NCI-H2196 treated with DMSO at 0.1 percent for 48 hours (cell line): ENCODE data around the gene LKAAEAR1.
"Not testable (repeated sequence)": the region's sequence is repeated elsewhere in the genome, so short reads cannot be mapped to it uniquely, and the experiment has no call there.

Experiments
- DNase-seq: peaks from one replicate; lab custom pipeline; 2025; ENCODE audit not compliant: unreplicated experiment; lab: John Stamatoyannopoulos, UW

LKAAEAR1 gene, protein sequence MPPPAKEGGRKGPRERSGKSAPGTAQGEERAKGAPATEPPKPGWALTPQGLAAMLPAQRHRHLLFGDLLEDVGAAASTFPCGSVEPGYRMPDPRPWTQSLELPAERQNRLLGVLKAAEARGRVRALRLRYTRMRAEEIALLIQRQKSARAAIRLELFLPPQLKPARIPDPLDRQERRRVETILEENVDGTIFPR

DNA sequence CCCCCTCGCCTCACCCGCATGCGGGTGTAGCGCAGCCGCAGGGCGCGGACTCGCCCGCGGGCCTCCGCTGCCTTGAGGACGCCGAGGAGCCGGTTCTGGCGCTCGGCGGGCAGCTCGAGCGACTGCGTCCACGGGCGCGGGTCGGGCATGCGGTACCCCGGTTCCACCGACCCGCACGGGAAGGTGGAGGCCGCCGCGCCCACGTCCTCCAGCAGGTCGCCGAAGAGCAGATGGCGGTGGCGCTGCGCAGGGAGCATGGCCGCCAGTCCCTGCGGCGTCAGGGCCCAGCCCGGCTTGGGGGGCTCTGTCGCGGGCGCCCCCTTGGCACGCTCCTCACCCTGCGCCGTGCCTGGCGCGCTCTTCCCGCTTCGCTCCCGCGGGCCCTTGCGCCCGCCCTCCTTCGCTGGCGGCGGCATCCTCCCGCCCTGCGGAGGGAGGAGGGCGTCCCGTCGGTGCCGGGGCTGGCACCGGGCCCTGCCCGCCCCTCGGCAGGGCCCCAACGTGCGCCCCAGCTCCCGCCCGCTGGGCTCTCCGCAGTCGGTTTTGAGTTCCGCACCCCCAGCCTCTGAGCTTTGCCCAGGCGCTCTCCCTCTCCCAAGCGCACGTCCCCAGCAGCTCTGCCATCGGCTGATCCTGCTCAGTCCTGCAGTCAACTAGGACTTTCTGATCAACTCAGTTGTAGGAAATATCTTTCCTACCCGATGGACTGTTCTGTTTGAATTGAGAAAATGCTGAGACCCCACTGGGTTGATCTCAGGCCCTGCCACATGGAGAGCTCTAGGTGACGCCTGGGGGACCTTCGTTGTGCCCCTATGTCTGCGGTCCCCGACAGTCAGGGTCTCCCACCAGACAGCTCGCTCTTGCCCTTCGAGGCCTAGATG lies at the start of gene LKAAEAR1:
Gene LKAAEAR1, minus strand, starts transcription at position 595 of the 881 bp plus-strand sequence. Its CDS starts 179 bp downstream, at position 416.
- no peak for DNase-seq

DNA sequence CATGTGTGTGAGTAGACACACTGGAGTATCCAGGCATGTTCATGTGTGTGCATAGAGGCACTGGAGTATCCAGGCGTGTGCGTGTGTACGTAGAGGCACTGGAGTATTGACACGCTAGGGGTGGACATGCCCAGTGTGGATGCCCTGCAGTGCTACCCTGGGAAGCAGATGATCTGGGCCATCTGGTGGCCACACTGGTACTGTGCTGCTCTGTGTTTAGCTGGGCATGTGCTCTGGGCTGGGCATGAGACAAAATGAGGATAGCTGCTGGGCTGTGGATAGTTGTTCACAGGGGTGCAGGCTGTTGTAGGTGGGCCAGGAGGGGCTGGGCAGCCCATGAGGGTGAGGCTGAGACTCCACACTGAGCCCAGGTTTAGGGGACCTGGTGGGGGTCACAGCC lies 47.2 kb upstream of the LKAAEAR1 start:
- DNase-seq, result no peak

DNA sequence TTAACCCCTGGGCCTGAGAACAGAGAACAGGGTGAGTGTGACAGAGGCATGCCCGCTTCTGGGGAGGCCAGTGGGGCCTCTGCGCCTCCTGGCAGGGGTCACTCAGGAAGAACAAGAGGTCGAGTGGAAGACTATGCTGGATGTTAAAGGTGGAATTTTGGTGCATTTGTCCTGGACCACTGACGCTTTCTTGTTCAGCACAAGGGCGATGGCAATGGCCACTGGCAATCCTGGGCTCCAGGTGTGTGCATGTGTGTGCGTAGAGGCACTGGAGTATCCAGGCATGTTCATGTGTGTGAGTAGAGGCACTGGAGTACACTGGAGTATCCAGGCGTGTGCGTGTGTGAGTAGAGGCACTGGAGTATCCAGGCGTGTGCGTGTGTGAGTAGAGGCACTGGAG lies 46.7 kb upstream of the LKAAEAR1 start:
- DNase-seq, result no peak

DNA sequence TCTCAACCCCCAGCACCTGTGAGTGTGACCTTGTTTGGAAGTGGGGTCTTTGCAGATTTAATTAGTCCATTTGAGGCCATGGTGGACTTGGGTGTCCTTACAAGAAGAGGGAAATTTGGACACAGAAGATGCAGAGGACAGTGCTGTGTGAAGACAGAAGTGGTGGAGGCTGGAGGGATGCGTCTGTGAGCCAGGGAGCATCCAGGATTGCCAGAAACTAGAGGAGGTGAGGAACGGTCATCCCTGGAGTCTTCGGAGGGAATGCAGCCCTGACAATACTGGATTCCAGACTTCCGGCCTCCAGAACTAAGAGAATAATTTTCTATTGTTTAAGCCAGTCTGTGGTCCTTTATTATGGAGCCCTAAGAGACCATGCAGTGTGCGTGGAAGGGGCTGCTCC lies 46.1 kb upstream of the LKAAEAR1 start:
- no peak for DNase-seq

DNA sequence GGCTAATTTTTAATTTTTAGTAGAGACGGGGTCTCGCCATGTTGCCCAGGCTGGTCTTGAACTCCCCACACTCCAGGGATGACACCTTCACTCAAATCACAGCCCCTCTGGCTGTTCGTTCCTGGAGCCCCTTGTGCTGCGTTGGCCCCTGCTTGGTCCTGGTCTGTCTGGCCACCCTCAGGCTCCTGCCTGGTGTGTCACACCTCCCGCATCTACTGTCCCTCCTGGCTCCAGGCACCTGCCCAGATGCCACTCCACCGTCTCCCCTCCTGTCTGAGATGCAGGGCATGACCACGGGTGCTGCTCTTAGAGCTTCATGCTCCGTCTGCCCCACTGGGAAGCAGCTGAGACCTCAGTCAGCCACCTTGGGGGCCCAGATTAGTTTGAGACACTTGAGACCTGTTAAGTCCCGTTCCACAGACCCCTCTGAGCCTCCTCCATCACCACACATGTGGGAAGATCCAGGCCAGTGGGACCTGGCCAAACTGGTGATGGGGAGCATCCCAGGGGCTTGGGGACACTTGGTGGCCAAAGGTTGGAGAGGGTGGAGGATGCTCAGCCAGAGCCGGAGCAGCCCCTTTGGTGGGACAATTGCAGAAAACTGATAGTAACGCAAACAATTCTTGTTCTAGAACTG lies 45.1 kb upstream of the LKAAEAR1 start:
- no peak for DNase-seq

DNA sequence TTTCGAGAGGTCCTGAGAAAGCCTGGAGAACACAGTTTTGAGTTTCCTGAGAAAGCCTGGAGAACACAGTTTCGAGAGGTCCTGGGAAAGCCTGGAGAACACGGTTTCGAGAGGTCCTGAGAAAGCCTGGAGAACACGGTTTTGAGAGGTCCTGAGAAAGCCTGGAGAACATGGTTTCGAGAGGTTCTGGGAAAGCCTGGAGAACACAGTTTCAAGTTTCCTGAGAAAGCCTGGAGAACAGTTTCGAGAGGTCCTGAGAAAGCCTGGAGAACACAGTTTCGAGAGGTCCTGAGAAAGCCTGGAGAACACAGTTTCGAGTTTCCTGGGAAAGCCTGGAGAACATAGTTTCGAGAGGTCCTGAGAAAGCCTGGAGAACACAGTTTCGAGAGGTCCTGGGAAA lies 39.3 kb upstream of the LKAAEAR1 start:
- not testable (repeated sequence) for DNase-seq

DNA sequence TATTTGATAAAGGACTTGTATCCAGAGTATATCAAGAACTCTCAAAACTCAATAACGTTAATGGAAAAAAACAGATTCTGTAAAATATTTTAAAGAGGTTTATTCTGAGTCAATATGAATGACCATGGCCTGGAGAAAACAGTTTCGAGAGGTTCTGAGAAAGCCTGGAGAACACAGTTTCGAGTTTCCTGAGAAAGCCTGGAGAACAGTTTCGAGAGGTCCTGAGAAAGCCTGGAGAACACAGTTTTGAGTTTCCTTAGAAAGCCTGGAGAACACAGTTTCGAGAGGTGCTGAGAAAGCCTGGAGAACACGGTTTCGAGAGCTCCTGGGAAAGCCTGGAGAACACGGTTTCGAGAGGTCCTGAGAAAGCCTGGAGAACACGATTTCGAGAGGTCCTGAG lies 38.7 kb upstream of the LKAAEAR1 start:
- not testable (repeated sequence) for DNase-seq

DNA sequence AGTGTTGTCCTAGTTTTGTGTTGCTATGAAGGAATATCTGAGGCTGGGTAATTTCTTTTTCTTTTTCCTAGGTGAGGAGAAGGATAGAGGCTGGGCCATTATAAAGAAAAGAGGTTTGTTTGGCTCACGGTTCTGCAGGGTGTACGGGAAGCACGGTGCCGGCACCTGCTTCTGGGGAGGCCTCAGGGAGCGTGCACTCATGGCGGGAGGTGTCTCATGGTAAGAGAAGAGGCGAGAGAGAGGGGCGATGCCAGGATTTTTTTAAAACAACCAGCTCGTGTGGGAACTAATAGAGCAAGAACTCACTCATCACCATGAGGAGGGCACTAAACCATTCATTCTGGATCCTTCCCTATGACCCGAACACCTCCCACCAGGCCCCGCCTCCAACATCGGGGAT lies 37.4 kb upstream of the LKAAEAR1 start:
- no peak for DNase-seq

DNA sequence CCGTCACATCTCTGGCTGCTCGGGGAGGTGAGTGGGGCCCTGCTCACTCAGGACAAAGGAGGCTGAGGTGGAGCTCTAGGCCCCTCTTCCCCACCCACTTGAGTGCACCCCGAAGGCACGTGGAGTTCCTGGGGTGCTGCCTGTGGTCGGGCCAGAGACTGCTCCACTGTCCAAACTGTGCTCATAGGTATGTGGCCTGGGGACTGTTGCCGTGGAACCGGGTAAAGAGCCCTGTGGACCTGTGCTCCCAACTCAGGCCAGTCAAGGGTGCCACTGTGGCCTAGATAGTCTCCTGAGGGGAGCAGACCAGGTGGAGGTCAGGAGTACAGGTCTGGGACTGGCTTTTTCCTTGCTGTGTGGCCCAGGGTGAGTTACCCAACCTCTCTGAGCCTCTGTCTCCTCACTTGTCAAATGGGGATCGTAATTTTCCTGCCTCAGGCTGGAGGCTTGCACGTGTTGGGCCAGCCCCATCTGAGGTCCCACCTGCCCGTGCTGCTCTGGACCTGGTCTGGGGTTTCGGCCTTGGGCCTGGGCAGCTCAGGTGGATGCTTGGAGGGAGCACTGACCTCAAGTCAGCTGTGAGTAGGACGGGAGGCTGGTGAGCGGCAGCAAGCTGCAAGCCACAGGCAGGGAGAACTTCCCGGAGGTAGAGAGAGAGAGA lies 35.6 kb upstream of the LKAAEAR1 start:
- no peak for DNase-seq

DNA sequence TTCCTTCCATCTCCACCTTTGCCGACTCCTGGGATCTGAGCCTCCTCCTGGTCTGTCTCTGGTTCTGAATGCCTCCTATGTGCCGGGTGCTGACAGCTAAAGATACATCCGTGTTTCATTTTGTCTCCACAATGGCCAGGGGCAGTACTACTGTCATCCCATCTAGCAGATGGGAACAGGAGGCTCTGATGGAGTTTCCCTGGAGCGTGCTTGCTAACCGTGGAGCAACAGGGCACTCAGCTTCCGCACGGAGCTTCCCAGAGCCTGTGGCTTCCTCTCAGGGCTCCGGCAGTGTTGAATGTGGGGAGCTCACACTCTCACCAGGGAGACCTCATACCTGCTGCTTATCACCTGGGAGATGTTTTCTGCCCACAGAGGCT lies 35.1 kb upstream of the LKAAEAR1 start:
- DNase-seq, result no peak

DNA sequence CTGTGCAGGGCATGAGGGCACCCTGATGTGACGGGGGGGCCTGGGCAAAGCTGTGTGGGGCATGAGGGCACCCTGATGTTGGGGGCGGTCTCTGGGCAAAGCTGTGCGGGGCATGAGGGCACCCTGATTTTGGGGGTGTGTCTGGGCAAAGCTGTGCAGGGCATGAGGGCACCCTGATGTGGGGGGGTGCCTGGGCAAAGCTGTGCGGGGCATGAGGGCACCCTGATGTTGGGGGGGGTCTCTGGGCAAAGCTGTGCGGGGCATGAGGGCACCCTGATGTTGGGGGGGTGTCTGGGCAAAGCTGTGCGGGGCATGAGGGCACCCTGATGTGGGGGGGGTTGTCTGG lies 33.2 kb upstream of the LKAAEAR1 start:
- DNase-seq, result not testable (repeated sequence)

DNA sequence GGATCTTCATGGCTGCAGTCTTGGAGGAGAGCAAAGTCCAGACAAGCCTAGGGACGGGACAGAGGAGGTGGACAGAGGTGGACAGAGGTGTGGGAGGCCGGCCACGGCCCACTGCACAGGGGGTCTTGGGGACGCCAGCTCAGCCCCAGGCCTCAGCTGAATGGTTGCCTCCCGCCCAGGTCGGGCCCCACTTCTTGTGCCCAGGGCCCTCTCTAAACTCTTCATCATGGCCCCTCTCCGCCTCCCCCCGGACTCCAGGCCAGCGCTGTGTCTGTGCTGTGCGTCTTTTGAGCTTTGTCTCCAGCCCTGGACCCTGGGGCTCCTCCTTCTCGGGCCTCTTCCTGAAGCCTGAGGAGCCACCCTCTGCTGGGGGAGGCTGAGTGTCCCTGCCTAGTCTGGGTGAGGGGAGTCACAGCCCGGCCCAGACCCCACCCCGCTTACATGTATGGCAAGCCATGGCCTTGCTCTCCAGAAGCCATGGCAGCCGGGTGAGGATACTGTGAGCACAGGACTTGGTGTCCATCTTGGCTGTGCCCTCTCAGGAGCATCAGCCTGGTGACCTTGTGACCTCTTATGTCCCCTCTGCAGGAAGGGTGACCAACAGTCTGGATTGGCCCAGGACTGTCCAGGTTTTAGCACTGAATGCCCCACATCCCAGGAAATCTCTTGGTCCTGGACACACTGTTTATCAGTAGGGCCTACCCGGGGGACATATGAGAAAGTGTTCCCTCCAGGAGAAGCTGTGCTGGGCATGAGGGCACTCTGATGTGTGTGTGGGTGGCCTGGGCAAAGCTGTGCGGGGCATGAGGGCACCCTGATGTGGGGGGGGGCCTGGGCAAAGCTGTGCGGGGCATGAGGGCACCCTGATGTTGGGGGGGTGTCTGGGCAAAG lies 32.6 kb upstream of the LKAAEAR1 start:
- no peak for DNase-seq

DNA sequence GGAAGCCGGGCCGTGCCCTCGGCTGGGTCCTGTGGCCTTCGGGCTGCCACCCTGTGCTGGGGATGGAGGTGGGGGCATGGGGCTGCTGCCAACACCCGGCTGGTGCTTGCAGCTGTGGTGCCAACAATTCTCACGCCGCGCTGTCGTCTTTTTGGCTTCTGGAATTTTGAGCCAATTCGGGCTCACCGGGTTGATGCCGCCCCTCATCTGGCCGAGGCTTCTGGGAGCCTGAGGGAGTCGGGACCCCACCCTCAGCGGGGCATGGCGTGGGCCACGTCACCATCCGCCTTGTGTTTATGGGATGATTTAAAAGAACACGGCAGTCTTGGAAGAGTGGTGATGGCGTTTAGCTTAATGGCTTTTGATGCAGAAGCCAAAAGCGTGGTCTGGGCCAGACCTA lies 31.8 kb upstream of the LKAAEAR1 start:
- no peak for DNase-seq

DNA sequence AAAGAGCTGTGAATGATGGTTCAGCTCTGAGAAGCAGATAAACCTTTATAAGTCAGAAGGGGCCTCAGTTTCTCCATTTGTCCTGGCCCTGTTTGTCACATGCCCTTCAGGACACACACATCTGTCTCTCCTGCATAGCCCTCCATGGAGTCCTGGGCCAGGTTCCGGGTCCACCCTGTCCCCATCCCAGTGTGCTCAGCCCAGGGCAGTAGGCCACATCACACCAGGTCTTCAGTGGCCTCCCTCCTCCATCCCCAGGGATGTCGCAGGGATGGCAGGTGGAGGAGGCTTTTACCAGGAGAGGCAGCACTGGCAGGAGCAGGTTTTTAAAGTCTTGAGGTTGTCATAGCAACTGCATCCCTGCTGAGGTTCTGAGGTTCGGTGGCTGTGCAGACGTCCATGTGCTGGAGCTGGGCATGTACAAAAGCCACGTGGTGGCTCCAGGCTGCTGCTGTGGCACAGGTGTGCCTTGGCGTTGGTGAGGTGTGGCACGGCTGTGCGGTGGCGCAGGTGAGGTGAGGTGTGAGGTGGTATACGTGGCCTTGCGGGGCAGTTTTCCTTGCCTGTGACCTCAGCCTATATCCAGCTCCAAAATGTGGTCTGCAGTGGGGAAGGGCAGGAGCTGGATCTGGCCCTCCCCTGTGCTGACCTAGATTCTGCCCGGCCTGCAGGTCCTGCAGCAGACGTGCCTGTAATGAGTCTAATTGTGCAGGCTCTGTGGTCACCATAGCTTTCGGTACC lies 31.1 kb upstream of the LKAAEAR1 start:
- DNase-seq, result no peak

DNA sequence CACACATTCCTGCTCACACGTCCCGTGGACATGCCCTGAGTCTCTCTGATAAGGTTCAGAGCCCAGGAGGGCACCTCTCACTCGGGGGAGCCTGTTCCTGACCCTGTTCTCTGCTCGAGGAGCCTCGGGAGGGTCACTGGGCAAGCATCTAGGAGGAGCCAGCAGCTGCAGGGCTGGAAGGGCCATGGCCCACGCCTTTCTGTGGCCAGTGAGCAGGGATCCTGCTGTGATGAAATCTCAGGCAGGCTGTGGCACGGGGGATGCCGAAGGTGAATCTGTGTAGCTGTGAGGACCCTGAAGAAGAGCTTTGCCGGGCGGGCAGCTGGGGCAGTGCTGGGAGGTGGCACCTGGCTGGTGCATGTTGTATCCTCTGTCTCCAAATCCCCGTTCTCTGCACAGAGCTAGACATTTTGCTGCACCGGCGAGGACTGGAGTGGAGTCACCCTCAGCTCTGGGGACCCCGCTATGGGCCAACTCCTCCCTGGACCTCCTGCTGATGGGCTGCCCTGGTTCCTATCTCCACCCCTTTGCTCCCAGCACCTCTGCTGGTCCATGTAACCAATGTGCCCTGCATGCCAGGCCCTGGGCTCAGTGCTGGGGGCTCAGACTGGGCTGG lies 30.3 kb upstream of the LKAAEAR1 start:
- no peak for DNase-seq

DNA sequence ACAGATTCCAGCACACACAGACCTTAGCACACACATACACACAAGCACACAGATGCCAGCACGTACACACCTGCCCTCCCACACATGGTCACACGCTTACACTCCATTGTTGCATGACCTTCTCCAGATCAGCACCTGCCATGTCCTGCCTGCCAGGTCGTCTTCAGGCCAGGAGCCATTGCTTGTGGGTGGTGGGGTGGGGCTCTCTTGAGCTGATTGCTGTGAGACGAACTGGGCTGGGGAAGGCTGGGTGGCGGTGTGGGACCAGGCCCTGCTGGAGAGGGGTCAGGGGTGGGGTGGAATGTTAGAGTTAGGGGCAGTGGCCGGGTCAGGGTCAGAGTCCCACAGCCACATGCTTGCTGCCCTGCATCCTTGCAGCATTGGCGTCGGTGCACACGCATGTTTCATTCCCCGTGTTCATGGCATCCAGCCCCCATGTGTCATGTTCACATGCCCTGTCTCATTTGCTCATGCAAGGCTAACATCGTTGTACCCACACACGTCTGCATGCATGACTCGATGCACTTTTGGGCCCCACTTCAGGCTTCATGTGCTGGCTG lies 29.7 kb upstream of the LKAAEAR1 start:
- no peak for DNase-seq

DNA sequence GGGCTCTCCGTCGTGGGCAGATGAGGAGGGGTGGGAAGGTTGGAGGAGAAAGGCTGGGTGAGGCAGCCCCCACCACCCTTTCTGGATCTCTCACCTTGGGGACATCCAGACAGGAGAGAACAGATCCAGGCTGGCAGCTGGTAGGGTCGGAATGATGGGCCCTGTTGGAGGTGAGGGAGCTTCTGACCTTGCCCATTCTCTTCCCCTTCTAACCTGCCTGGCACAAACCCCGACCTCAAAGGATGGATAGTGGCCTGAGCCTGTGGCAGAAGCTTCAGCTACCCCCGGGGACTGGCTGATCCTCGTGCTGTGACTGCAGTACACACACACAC lies 29.2 kb upstream of the LKAAEAR1 start:
- no peak for DNase-seq

DNA sequence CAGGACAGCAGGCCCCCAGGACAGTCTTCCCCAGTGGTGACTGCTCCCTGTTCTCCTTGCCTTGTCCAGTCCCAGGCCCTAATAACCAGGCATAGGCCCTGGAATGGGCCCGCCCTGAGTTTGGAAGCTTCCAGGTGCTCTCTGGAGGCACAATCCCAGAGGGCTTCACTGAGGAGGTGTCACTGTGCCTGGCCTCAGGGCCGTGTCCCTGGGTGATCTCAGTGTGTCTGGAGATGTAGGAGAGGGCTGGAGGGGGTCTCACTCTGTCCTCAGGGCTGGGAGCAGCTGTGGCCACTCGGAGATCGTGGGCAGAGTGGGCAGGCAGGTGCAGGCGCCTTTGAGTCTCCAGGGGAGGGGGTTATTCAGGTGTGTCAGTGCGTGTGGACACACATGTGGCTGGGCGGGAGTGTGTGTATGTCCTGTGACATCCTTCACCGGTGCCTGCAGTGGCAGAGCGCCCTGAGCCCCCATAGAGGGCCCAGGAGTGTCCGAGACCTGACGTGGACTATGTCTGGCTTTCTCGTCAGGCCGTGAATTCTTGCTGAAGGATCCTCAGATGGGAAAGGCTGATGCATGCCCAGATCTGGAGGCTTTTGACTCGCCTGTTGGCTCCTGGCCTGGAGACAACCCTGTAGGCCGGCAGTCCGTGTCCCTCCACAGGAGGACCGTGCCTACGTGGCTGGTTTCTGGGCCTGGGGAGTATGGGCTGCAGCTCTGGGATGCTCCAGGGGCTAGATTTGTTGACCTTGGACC lies 28.7 kb upstream of the LKAAEAR1 start:
- DNase-seq, result no peak
